K562 (cell line): ENCODE results near the gene CTPS2. TPM values are rescaled to one million over a fixed set of nuclear protein-coding genes. Genes with fewer than 3 reads are reported as not detected.

Experiments
- ATAC-seq: fragments of 200-7000 bp; cut with Tn5 transposase; 3 replicates; pipeline ENCODE4 v1.9.1; 2020; ENCODE audit warnings: moderate library complexity
- BruUV-seq: library from RNA; stranded (reverse); fragments of 400-500 nt; replicated peaks from 2 replicates; lab custom pipeline; 2021; lab: Mats Ljungman, UMichigan
- CTCF ChIA-PET: fragments of 300-600 bp; formaldehyde crosslinking; extraction: SDS; loops from one replicate; lab custom pipeline; 2021; ENCODE audit warnings: low intra/inter-chr PET ratio; lab: Yijun Ruan, JAX
- POLR2A ChIA-PET: fragments of 300-600, 350-650 bp; sonication (Branson Sonifier 250); formaldehyde crosslinking; extraction: SDS; loops from one replicate; lab custom pipeline; 2021; ENCODE audit warnings: antibody characterized with exemption, inconsistent platforms; lab: Yijun Ruan, JAX
- DNase-seq, 4 experiments: peaks; one replicate each; pipeline versions ENCODE4 v3.0.0 to v3.0.0-alpha.2; 2011 to 2018; ENCODE audit warnings: low spot score in 3 of 4, mixed read lengths in 3 of 4; ENCODE audit errors: extremely low read depth in 1 of 4
- FAIRE-seq: peaks from 2 replicates; lab custom pipeline; 2011; peaks lifted over from hg19 to GRCh38; lab: Jason Lieb, UNC
- H2AFZ ChIP-seq: 2 replicates; pipeline ENCODE4 v1.6.0; 2011; ENCODE audit warnings: low read depth, low read length, control low read depth, inconsistent platforms
- H3K27ac ChIP-seq: fragments of 200-600 bp; 3 replicates; pipeline ENCODE4 v1.8.0; 2011; ENCODE audit warnings: low read depth, mild to moderate bottlenecking, control low read depth, inconsistent platforms, low read length, moderate library complexity, mixed read lengths; ENCODE audit errors: extremely low read depth
- H3K27me3 ChIP-seq, 2 experiments: fragments of 300-600 bp in 1 of 2; 2 replicates in 1 of 2; 3 replicates in 1 of 2; pipeline versions ENCODE4 v1.6.0 to v1.8.0; 2011; ENCODE audit warnings: inconsistent platforms in 2 of 2, low read length in 2 of 2, mild to moderate bottlenecking in 1 of 2, mixed read lengths in 1 of 2, moderate library complexity in 1 of 2; ENCODE audit not compliant: control insufficient read depth in 2 of 2, insufficient read depth in 2 of 2
- H3K36me3 ChIP-seq: fragments of 300-600 bp; 3 replicates; pipeline ENCODE4 v1.8.0; 2011; ENCODE audit warnings: mild to moderate bottlenecking, low read length, inconsistent platforms; ENCODE audit not compliant: control insufficient read depth, insufficient read depth
- H3K4me1 ChIP-seq, 2 experiments: fragments of 200-600 bp in 1 of 2; replicated peaks in 1 of 2; 2 replicates in 1 of 2; 3 replicates in 1 of 2; pipeline versions ENCODE4 v1.5.1 to v1.8.0; 2011; ENCODE audit warnings: inconsistent platforms in 2 of 2, low read length in 2 of 2, mild to moderate bottlenecking in 1 of 2, mixed read lengths in 1 of 2, moderate library complexity in 1 of 2; ENCODE audit not compliant: control insufficient read depth in 2 of 2, insufficient read depth in 2 of 2
- H3K4me2 ChIP-seq: 2 replicates; pipeline ENCODE4 v1.6.1; 2011; ENCODE audit warnings: low read length, control low read depth, inconsistent platforms, mixed read lengths; ENCODE audit not compliant: insufficient read depth
- H3K4me3 ChIP-seq: fragments of 200-600 bp; sonication (generic), shearing (Covaris generic); 2 replicates; pipeline ENCODE4 v1.5.1; 2016; ENCODE audit warnings: control low read depth, inconsistent platforms
- H3K79me2 ChIP-seq: fragments of 200-600 bp; 3 replicates; pipeline ENCODE4 v1.8.0; 2011; ENCODE audit warnings: low read length, inconsistent platforms; ENCODE audit not compliant: control insufficient read depth, insufficient read depth
- H3K9ac ChIP-seq, 2 experiments: 2 replicates each; pipeline versions ENCODE4 v1.6.0 to v1.6.1; 2011; ENCODE audit warnings: low read depth in 2 of 2, low read length in 2 of 2, control low read depth in 1 of 2, inconsistent platforms in 1 of 2, mild to moderate bottlenecking in 1 of 2, mixed read lengths in 1 of 2; ENCODE audit not compliant: insufficient read depth in 1 of 2
- H3K9me1 ChIP-seq: one replicate; pipeline ENCODE4 v1.6.0; 2011; ENCODE audit warnings: inconsistent platforms, mild to moderate bottlenecking, low read length, moderate library complexity; ENCODE audit not compliant: control insufficient read depth, insufficient read depth
- H3K9me3 ChIP-seq: replicated peaks from 2 replicates; pipeline ENCODE4 v1.5.1; 2011; ENCODE audit warnings: low read depth, low read length, inconsistent platforms; ENCODE audit not compliant: control insufficient read depth, insufficient read depth
- H4K20me1 ChIP-seq: replicated peaks from 2 replicates; pipeline ENCODE4 v1.6.1; 2011; ENCODE audit warnings: low read length, inconsistent platforms, mixed read lengths; ENCODE audit not compliant: control insufficient read depth, insufficient read depth
- BMI1 ChIP-seq: fragments of 150-350 bp; IDR thresholded peaks from 2 replicates; pipeline ENCODE4 v1.6.1; 2014; ENCODE audit warnings: low read length
- CBX1 ChIP-seq: sonication (generic); IDR thresholded peaks from 2 replicates; pipeline ENCODE4 v1.6.1; 2016; ENCODE audit warnings: antibody characterized with exemption, low read depth, mild to moderate bottlenecking
- CREBBP ChIP-seq: IDR thresholded peaks from one replicate; pipeline ENCODE4 v1.6.1; 2012; ENCODE audit warnings: low read depth, mild to moderate bottlenecking, control low read depth, inconsistent platforms, low read length
- GTF2E2 ChIP-seq: fragments of 200-800 bp; sonication (Bioruptor generic); IDR thresholded peaks from 2 replicates; pipeline ENCODE4 v1.6.1; 2016; ENCODE audit warnings: missing genetic modification characterization, missing compliant biosample characterization
- SETDB1 ChIP-seq: IDR thresholded peaks from one replicate; pipeline ENCODE4 v1.6.1; 2012; ENCODE audit warnings: low read length, control low read depth, inconsistent platforms
- TBL1XR1 ChIP-seq, 2 experiments: IDR thresholded peaks; 2 replicates each; pipeline ENCODE4 v1.6.1; 2012; ENCODE audit warnings: improper control_type of control experiment in 2 of 2, low read length in 2 of 2, mild to moderate bottlenecking in 1 of 2
- TEAD1 ChIP-seq, 2 experiments: fragments of 450-650 bp in 1 of 2; sonication (generic) in 1 of 2; formaldehyde crosslinking; IDR thresholded peaks; 2 replicates each; pipeline versions ENCODE4 v1.4.0 to v1.8.0; 2020 to 2022; ENCODE audit warnings: mild to moderate bottlenecking in 2 of 2, missing genetic modification reagents in 1 of 2
- TFAM ChIP-seq: fragments of 250-450 bp; sonication (Bioruptor Pico); conservative IDR thresholded peaks from 2 replicates; pipeline ENCODE4 v1.5.0; 2021; ENCODE audit warnings: mild to moderate bottlenecking, moderate library complexity
- XRCC3 ChIP-seq: fragments of 450-650 bp; IDR thresholded peaks from 2 replicates; pipeline ENCODE4 v1.6.1; 2017; ENCODE audit warnings: mild to moderate bottlenecking, moderate library complexity
- ZNF121 ChIP-seq: sonication (generic); formaldehyde crosslinking; conservative IDR thresholded peaks from 2 replicates; pipeline ENCODE4 v1.8.0; 2022; ENCODE audit warnings: missing genetic modification reagents
- ZNF239 ChIP-seq: fragments of 250-450 bp; sonication (Bioruptor Pico); IDR thresholded peaks from 2 replicates; pipeline ENCODE4 v1.4.0; 2020; ENCODE audit warnings: mild to moderate bottlenecking
- ZNF263 ChIP-seq: sonication (generic); formaldehyde crosslinking; IDR thresholded peaks from 2 replicates; pipeline ENCODE4 v1.8.0; 2022; ENCODE audit warnings: mild to moderate bottlenecking, missing genetic modification reagents, borderline replicate concordance
- WGBS: fragments of 100-300 bp; shearing (Covaris generic); methylation state at CpG from one replicate; pipeline ENCODE4 v1.1.6; 2016; ENCODE audit warnings: low coverage, mixed read lengths; ENCODE audit not compliant: insufficient coverage; ENCODE audit errors: missing lambda C conversion rate; 5-methylcytosine and 5-hydroxymethylcytosine counted together
- in situ Hi-C: fragments of 300-500 bp; cut with MboI; formaldehyde crosslinking; loops from 4 replicates; pipeline ENCODE4 v1.15.0; 2018; ENCODE audit warnings: inconsistent platforms, mixed read lengths
- intact Hi-C: fragments of 100-400 bp; cut with micrococcal nuclease; formaldehyde crosslinking; loops from 2 replicates; pipeline ENCODE4 v1.14.2; 2022
- polyA plus RNA-seq, 8 experiments: library from polyadenylated mRNA; depleted of rRNA in 4 of 8; stranded (reverse) in 5 of 8; unstranded in 3 of 8; fragments of >200 nt; fragmentation: Nextera tagmentation in 2 of 8; fragmentation: Illumina TruSeq in 1 of 8; extraction: Ambion mirVana in 2 of 8; extraction: Trizol in 1 of 8; gene quantifications; 2 replicates each; pipeline versions ENCODE4 v1.2.1 to v1.2.3, GENCODE V29; 2011 to 2014; ENCODE audit warnings: inconsistent platforms in 1 of 8, missing spikeins in 1 of 8
- total RNA-seq, 7 experiments: library from RNA; depleted of rRNA in 6 of 7; stranded (reverse); fragments of >200 nt in 6 of 7; fragmentation: Illumina TruSeq in 2 of 7; extraction: Trizol in 2 of 7; gene quantifications; 2 replicates each; pipeline versions ENCODE4 v1.2.1 to v1.2.3, GENCODE V29; 2011 to 2021; ENCODE audit warnings: low replicate concordance in 1 of 7
- TF ChIP-seq, protein P1 (sequence below): sonication (generic); formaldehyde crosslinking; IDR thresholded peaks from 2 replicates; pipeline ENCODE4 v1.4.0; 2020; ENCODE audit warnings: mild to moderate bottlenecking, missing genetic modification reagents

Gene CTPS2
- total and polyA plus RNA-seq, 9 of the 15 experiments (the other 6 are each of a cell fraction or from before 2014, with no cell fraction given), result 5.4 to 19.5 (median 14.1) TPM

GRCh38 chrX:16606142-16606720 lies 106.2 kb downstream of the CTPS2 start:
- in situ Hi-C loops, result no loop called here
- TF ChIP-seq GTF2E2 (tag) (no peak), CREBBP (no peak), TEAD1 (CRISPR knock-in tag; IDR thresholded peaks at IDR 0.05) (no peak), XRCC3 (no peak), ZNF121 (no peak), ZNF263 (CRISPR knock-in tag) (no peak), TBL1XR1 (IDR thresholded peaks at IDR 0.05; ENCODE audit: low read length in 2 of 2) (no peak), CBX1 (no peak), TFAM (no peak), ZNF239 (no peak), BMI1 (no peak), SETDB1 (no peak)
- TF ChIP-seq, protein P1, sequence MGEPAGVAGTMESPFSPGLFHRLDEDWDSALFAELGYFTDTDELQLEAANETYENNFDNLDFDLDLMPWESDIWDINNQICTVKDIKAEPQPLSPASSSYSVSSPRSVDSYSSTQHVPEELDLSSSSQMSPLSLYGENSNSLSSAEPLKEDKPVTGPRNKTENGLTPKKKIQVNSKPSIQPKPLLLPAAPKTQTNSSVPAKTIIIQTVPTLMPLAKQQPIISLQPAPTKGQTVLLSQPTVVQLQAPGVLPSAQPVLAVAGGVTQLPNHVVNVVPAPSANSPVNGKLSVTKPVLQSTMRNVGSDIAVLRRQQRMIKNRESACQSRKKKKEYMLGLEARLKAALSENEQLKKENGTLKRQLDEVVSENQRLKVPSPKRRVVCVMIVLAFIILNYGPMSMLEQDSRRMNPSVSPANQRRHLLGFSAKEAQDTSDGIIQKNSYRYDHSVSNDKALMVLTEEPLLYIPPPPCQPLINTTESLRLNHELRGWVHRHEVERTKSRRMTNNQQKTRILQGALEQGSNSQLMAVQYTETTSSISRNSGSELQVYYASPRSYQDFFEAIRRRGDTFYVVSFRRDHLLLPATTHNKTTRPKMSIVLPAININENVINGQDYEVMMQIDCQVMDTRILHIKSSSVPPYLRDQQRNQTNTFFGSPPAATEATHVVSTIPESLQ (CRISPR knock-in tag), result no peak
- TF ChIP-seq, all 486 proteins: peak for 0
- no peak overlapping the region for H3K4me3 ChIP-seq
- POLR2A ChIA-PET, result interaction anchor here (1.1 kb wide), 1 partner anchor 9 kb away, joined by 3 read pairs; no protein-coding TSS in a partner anchor
- H3K9ac ChIP-seq, result no peak overlapping the region
- no peaks in the 10 kb centered on the region for H4K20me1 ChIP-seq
- no TSS peak for BruUV-seq
- DNase-seq (no peak), FAIRE-seq (no peak), ATAC-seq (no peak)
- no peak overlapping the region for H2AFZ ChIP-seq
- H3K79me2 ChIP-seq, result no peaks in the 10 kb centered on the region
- CTCF ChIA-PET, result no interaction called here
- H3K9me1 ChIP-seq, result no peaks in the 10 kb centered on the region
- intact Hi-C loops, result no loop called here
- H3K4me1 ChIP-seq, result peaks cover 4 to 7% of the 10 kb centered on the region in 2 experiments; a peak in 3 of 5 replicates
- H3K27me3 ChIP-seq, result no peaks in the 10 kb centered on the region
- H3K36me3 ChIP-seq, result 0 out of 3 replicates have a peak, but pooled peaks cover 7% of the 10 kb centered on the region
- H3K4me2 ChIP-seq, result no peak overlapping the region
- 88% methylated on average over 4 of the region's 4 CpGs for WGBS
- no peaks in the 10 kb centered on the region for H3K9me3 ChIP-seq
- no peak overlapping the region for H3K27ac ChIP-seq
